ENCODE results near the gene METTL26.

DNA sequence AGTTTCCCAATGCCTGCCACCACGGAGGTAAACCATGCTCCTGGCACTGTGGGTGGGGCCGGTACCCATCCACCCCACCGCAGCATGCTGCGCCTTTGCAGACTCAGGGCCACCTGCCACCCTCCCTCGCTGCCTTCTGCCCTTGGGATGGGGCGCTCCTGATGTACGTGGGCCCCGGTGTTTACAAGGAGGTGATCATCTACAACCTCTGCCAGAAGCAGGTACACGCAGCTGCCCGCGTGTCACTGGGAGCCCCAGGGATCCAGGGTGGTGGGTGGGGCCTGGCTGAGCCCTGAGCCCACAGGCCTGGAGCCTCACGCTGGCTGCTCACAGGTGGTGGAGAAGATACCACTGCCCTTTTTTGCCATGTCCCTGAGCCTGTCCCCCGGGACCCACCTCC is 30.5 kb upstream of the METTL26 start:
- TF ChIP-seq EGR1 (IDR thresholded peaks at IDR 0.05; ENCODE audit: low read depth in 2 of 2) (no peak), TAF1 (conservative IDR thresholded peaks at IDR 0.05) (no peak), YY1 (IDR thresholded peaks at IDR 0.05) (no peak), RXRA (IDR thresholded peaks at IDR 0.05) (no peak)
- TF ChIP-seq, protein P1, sequence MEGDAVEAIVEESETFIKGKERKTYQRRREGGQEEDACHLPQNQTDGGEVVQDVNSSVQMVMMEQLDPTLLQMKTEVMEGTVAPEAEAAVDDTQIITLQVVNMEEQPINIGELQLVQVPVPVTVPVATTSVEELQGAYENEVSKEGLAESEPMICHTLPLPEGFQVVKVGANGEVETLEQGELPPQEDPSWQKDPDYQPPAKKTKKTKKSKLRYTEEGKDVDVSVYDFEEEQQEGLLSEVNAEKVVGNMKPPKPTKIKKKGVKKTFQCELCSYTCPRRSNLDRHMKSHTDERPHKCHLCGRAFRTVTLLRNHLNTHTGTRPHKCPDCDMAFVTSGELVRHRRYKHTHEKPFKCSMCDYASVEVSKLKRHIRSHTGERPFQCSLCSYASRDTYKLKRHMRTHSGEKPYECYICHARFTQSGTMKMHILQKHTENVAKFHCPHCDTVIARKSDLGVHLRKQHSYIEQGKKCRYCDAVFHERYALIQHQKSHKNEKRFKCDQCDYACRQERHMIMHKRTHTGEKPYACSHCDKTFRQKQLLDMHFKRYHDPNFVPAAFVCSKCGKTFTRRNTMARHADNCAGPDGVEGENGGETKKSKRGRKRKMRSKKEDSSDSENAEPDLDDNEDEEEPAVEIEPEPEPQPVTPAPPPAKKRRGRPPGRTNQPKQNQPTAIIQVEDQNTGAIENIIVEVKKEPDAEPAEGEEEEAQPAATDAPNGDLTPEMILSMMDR (IDR thresholded peaks at IDR 0.05; ENCODE audit: low read depth, low read length, missing input control), result no peak
